CD4-positive, alpha-beta T cell treated with Interleukin-15 for 1 hour (primary cell): ENCODE measurements around the gene SYT13.

ENCODE experiments used
- DNase-seq: peaks from one replicate; pipeline ENCODE4 v3.0.0-alpha.2; 2020

SYT13 gene

GRCh38 chr11:45215098-45215865, 70.9 kb downstream of the SYT13 start:
- no peak for DNase-seq

DNA sequence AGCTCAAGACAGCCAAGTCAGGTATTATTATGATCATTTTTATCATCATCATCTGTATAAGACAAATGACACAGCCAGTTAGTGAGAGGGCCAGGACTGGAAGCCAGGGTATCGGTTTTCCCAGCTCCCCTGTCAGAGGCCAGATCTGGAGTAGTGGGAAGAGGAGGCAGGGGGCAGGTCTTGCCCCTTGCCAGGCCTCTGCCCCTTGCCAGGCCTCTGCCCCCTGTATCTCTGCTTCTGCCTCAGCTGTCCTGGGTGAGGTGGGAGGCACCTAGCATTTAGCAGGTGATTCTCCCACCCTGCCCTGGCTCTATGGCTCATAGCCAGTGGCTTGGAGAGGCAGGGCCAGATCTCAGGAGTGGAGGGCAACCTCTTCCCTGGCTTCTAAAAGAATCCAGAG, 72.4 kb downstream of the SYT13 start:
- no peak for DNase-seq

GRCh38 chr11:45213316-45213665, 72.8 kb downstream of the SYT13 start:
- no peak for DNase-seq

DNA sequence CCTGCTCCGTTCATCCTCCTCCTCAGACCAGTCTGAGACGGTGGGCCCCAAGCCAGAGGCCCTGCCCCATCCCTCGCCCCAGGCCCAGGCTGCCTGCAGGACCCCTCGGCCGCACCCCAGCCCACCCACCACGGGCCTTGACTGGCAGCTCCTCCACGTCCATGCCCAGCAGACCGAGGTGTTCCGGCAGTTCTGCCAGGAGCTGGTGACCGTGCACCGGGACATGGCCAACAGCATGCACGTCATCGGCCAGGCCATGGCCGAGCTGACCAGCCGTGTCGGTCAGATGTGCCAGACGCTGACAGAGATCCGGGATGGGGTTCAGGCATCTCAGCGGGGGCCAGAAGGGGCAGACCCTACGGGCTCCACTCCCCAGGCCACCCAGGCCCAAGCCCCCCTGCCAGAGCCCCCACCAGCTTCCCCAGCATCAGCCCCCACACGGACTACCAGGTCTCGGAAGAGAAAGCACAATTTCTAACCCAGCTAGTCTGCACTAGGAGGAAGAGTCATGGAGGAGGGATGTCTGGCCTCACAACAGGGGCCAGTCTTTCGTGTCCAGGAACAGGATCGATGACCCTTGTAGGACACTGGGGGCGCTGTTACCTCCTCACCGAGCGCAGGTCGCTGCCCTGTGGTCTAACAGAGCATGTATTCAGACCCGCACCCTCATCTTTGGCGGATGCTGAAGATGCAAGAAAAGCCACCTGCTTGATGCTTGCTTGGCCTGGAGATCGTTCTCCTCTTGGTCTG, 73.4 kb downstream of the SYT13 start:
- no peak for DNase-seq

DNA sequence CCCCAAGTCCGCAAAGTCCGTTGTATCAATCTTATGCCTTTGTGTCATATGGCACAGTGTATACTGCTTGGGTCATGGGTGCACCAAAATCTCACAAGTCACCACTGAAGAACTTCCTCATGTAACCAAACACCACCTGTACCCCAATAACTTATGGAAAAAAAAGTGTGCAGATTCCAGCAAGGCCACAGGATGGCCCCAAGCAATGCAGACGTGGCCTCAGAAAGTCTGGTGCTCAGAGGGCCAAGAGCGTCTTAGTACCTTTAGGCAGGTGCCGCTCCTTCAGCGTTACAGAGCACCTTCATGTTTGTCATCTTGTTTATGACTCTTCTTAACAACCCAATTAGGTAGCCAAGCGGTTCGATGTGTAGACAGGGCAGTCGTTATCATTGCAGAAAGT, 74.4 kb downstream of the SYT13 start:
- DNase-seq = no peak

- no peak for DNase-seq
These were observed 75.3 kb downstream of the SYT13 start for GRCh38 chr11:45210846-45211245.

DNA sequence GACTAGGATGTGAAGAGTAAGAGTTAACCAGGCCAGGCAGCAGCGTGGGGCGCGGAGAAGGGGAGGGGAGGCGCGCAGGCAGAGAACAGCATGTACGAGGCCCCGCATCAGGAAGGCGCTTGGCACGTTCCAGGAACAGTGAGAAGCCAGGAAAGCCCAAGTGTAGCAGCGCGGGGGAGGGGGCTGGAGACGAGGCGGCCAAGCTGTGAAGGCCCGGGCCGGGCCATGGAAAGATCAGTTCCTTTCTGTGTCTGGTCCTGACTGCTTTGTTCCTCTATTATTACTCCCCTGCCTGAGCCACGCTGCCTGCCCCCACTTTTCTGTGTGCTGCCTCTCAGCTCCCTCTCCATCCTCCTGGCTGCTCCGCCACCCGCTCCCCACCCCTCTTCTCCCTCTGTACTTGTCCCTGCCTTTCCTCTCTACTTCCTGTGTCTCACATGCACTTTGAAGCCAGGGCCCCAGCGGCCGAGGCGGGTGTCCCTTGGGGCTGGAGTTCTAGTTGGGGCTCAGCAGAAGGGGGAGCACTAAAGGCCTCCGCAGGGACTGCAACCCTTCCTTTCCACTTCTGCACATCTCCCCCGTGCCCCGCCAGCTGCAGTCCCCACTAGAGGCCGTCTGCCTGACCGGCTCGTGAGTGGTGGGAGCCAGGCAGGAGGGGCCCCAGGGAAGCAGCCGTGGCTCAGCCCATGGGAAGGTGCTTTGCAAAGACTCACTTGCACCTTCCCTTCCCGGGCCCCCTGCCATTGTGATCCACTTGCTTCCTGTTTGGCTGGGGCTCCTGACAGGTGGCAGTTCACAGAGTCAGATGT, 76.0 kb downstream of the SYT13 start:
- no peak for DNase-seq

DNA sequence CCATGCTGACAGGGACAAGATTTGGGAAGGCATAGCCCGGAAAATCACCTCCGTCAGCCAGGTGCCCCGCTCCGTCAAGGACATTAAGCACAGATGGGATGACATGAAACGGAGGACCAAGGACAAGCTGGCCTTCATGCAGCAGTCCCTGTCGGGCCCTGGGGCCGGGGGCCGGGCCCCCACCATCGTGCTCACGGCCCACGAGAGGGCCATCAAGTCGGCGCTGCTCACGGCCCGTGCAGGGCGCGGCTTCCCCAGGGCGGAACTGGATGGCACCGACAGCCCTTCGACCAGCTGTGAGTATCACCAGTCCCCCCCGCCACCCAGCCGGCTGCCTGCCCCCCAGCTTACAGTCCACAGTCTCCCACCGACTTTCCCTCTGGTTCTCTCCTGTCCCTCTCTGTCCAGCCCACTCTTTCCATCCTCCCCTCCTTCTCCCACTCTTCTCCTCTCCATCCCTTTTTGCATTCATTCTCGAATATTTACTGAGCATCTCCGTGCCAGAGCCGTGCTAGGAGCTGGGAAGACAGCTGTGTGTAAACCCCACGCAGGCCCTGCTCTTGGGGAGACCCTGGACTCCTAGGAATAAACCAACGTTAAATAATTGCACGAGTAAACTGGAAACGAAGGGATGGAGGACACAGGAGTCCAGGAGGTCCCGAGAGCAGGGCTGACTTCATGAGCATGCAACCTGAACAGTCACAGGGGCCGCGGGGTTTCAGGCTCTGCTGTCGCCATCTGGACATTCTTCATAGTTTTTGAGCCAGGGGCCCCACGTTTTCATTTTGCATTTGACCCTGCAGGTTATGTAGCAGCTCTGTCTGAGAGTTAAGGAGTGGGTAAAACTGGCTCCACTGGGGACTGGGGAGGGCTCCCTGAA, 76.9 kb downstream of the SYT13 start:
- DNase-seq = no peak

- DNase-seq = no peak
These were observed 78.0 kb downstream of the SYT13 start for GRCh38 chr11:45208135-45208534.

- no peak for DNase-seq
These were observed 80.2 kb downstream of the SYT13 start for GRCh38 chr11:45205978-45206377.

DNA sequence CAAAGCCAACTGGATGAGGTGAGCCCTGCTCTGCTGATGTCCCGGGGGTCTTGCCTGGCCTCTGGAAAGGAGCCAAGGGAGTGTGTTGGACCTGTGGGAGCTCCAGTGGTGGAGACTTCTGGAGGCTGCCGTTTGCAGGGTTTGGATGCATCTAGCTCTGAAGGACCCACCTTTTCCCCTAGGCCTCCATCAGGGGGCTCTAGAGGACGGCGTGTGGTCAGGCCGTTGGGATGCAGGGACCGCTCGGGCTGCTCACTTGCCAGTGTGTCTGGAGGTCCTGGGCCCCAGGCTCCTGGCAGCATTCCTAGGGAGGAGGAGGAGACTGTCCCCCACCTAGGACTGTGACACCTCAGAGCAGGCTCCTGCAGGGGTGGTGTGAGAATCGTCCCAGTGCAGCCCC, 81.4 kb downstream of the SYT13 start:
- no peak for DNase-seq

DNA sequence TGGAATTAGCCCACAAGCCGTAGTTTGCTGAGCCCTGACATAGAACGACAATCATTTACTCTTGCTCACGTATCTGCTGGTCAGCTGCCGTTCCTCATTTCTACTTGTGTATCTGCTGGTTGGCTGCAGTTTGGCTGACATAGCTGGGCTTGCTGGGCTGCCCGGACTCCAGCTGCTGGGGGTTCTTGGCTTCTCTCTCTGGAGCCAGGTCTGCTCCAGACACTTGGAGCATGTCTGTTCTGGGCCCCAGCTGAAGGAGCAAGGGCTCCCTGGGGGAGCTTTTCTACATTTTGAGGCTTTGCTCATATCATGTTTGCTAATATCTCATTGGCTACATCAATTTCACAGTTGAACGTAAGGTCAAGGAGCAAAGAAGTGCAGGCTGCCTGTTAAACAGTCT, 92.4 kb downstream of the SYT13 start:
- no peak for DNase-seq
